Stimulated activated CD8-positive, alpha-beta memory T cell treated with anti-CD3 and anti-CD28 coated beads, Interleukin-15, amount 100 ng/mL, for 48 hours (primary cell): ENCODE measurements around the gene ZNF771.
A peak's percentile ranks its signal among the peaks of the same experiment; 100 is the strongest.
"Not testable (repeated sequence)": the region's sequence is repeated elsewhere in the genome, so short reads cannot be mapped to it uniquely, and the experiment has no call there.

ENCODE experiments used
- DNase-seq, 2 donors: peaks; one replicate each; pipeline ENCODE4 v3.0.0-alpha.2; 2020; ENCODE audit warnings: low read depth in 2 of 2

ZNF771 gene

DNA sequence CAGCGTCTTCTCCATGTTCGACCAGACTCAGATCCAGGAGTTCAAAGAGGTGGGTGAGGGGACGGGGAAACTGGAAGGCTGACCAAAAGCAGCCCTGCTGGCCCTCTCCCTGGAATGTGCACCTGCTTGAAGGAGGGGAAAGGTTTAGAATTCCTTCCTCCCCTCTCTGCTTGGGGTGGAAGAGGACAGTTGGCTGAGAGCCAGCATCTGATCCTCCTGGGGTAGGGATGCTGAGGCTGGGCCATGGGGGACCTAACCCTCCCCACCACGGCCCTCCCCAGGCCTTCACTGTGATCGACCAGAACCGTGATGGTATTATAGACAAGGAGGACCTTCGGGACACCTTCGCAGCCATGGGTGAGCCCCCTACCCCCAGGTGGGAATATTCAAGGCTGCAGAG is 31.5 kb upstream of the ZNF771 start:
- DNase-seq, result no peak

DNA sequence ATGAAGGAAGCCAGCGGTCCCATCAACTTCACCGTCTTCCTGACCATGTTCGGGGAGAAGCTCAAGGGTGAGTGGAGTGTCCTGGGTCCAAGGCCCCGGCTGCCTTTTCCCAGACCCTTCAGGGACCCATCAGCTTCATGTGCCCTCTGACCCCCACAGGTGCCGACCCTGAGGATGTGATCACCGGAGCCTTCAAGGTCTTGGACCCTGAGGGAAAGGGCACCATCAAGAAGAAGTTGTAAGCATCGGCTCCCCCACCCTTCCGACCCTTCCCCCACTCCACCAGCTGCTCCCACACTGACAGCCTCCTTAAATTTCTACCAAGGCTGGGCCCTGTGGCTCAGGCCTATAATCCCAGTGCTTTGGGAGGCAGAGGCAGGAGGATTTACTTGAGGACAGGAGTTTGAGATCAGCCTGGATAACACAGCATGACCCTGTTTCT is 30.9 kb upstream of the ZNF771 start:
- no peak for DNase-seq

DNA sequence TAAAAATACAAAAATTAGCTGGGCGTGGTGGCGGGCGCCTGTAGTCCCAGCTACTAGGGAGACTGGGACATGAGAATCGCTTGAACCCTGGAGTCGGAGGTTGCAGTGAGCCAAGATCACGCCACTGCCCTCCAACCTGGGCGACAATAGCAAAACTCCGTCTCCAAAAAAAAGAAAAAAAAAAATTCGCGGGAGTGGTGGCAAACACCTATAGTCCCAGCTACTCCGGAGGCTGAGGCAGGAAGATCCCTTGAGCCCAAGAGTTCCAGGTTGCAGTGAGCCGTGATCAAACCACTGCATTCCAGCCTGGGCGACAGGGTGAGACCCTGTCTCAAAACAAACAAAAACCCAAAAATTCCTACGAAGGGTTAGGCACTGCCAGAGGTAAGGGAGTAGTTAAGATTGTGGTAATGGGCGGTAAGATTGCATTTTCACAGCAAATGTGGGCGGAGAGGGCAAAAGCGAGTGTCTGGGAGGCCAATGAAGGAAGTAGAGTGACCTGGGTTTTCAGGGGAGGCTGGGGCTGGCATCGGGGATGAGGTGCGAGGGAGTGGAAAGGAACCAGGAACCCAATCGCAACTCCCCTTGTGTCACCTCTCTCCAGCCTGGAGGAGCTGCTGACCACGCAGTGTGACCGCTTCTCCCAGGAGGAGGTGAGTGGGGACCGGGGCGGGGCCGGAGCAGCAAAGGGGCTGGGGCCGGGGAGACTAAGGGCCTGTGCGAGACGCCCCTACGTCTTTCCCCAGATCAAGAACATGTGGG is 30.2 kb upstream of the ZNF771 start:
- DNase-seq, result no peak

DNA sequence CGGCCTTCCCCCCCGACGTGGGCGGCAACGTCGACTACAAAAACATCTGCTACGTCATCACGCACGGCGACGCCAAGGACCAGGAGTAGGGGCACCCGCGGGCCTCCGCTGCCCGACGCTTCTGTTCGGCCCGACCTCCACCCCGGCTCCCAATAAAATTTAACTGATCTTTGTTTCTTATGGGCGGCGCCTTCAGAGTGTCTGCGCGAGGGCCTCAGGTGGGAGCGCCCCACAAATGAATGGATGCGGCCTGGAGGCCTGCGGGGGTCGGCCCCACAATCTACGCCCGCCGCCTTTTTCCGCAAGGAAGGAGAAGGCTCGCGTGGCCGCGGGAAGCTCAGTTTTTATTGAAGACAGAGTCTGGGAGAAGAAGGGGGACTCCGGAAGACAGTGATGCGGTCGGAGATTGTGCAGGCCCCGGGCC is 29.6 kb upstream of the ZNF771 start:
- peak; percentile 77 to 78 for DNase-seq

DNA sequence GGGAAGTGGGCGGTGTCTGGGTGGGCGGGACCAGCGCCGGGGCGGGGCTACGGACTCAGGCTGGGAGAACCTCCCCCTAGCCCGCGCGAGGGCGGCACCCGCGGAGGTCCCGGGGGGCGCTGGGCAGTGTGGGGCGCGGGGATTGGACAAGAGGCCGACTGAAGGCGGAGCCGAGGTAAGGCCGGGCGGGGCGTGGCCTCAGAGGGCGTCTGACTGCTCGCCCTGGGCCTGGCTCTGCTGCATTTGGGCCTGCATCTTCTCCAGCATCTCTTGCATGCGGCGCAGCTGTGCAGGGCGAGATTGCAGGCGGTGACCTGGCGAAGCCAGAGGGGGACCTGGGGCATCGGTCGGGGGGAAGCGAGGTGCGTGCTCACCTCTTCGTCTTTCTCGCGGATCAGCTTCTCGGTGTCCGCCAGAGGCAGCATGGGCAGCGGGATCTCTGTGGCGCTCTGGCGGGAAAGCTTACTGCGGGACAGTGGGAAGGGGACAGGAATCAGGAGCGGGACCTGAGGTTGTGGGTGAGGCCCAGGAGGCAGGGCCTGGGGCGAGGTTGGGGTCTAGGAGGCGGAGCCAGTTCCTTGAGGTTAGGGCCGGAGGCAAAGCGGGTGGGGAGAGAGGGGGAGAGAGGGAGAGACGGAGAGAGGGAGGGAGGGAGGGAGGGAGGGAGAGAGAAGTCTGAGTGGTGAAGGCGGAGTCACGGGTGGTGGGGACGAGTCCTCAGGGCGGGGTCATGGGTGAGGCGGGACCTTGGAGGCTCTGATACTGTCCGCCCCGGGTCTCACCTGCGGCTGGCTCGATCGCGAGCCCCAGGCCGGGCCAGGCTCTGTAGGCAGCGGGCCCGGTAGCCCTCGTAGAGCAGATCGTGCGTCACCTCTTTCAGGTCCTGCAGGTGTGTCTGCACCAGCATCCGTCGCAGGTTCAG is 28.9 kb upstream of the ZNF771 start:
- DNase-seq, result peak; percentile 99 to 100

DNA sequence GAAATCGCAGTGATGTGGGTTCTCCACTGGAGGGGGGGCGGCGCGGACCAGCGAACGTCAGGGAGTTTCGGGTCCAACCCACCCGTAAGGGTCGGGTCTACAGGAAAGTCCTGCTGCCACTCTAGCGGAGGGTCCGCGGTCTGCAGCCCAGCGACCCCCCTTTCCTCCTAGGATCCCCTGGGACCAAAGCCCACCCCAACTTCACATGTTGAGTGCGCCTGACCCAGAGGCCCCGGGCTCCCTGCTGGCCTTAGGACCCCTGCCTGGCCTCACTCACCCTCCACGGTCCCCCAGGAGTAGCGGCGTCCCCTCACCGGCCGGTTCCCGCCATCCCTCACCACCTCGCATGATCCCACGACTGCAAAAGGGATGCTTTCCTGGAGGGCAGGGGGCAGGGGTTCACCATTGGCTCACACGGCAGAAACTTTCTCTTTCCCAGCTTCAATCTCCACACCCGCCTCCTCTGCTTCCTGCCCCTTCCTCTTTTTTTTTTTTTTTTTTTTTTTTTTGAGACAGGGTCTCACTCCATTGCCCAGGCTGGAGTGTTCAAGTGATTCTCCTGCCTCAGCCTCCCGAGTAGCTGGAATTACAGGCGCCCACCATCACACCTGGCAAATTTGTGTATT is 28.1 kb upstream of the ZNF771 start:
- no peak for DNase-seq

DNA sequence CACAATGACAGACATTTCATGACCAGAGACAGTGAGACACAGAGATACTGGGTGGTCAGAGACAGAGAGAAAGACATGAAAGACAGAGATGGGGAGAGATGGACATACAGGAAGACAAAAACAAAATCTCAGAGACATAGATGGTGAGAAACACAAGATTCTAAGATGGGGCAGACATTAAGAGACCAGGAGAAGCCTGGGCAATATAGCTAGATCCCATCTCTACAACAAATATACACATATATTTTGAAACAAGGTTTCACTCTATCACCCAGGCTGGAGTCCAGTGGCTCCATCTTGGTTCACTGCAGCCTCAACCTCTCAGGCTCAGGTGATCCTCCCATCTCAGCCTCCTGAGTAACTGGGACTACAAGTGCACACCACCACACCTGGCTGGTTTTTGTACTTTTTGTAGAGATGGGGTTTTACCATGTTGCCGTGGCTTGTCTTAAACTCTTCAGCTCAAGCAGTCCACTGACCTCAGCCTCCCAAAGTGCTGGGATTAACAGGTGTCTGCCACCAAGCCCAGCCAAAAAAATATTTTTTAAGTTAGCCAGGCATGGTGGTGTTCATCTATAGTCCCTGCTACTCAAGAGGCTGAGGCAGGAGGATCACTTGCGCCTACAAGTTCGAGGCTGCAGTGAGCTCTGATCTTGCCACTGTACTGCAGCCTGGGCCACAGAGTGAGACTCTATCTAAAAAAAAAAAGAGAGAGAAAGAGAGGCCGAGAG is 27.2 kb upstream of the ZNF771 start:
- DNase-seq, result no peak

DNA sequence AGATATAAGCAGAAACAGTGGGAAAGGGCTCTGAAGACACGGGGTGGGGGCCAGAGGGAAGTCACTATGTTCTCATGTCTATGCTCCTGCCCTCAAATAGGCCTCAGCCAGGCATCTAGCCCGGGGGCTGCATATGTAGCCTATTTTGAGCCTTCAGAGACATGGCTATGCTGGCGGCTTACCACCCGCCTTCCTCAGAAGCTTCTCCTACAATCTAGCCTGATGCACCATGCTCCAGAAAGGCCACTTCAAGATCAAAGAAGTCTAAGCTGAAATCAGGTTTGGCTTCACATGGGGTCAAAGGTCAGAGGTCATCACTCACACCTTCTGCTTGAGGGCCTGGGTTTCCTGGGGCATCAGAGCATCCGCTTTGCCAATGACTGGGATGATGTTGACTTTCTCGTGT is 26.6 kb upstream of the ZNF771 start:
- no peak for DNase-seq

DNA sequence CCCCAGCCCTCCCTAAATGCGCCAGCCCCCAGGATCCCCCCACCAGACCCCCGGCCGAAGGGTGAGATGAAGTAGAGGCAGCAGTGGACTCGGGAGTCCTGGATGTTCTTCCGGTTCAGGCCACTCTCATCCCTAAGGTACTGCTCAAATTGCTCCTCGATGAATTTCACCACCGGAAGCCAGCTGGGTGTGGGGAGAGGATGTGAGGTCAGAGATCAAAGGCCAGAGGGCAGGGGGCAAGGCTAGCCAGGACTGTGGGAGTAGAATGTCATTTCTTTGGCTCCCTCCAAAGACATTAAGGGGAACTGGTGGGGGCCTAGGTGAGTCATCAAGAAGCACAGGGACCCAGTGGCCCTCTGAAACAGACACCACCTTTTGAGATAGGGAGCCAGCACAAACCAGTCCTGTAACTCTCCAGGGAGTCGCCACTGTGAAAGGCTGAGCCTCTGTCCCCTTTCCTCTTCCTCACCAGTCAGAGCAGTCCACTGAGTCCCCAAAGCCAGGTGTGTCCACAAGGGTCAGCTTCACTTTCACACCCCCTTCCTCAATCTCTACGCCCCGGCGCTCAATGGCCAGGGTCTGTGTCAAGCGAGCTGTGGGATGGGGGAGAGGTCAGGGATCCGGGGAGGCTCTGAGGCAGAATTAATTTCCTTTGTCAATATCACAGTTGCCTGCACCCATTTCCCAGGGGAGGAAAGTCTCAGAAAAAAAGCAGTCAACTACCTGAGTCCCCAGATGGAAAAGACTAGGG is 25.9 kb upstream of the ZNF771 start:
- no peak for DNase-seq

DNA sequence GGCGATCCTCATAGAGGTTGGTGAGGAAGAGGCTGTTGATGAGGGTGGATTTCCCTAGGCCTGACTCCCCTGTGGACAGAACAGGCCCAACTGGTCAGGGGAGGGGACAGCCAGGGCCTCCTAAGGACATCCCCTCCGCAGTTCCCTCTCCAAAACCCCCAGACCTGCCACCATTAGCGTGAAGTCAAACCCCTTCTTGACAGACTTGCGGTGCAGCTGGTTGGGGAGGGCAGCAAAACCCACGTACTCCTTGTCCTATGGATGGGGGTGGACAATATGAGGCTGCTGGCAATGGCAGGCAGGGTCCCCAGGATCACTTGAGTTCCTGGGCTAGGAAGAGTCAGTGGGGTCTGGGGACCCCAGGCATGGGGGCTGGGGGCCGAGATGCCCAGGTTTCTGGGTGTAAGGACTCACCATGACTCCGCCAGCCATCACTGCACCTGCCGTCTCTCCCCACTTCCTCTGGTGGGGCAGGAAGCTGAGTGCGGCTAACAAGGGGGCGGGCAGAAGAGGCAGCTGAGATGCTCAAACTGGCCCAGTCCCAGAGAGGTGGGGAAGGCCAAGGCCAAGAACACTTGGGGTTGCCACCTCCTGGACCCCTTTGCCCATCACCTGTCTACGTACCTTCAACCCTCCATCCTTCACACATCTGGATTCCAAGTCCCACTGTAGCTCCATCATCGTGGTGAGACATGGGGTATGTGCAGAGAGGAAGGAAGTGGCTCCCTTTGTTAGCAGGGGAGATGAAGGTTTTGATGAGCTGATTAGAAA is 25.1 kb upstream of the ZNF771 start, which contains the start of gene SEPTIN1:
TSS of gene SEPTIN1 (minus strand) at position 451 of the 771 bp plus-strand sequence. CDS start at position 432, 19 bp downstream.
- DNase-seq, result peak; percentile 65 to 73

DNA sequence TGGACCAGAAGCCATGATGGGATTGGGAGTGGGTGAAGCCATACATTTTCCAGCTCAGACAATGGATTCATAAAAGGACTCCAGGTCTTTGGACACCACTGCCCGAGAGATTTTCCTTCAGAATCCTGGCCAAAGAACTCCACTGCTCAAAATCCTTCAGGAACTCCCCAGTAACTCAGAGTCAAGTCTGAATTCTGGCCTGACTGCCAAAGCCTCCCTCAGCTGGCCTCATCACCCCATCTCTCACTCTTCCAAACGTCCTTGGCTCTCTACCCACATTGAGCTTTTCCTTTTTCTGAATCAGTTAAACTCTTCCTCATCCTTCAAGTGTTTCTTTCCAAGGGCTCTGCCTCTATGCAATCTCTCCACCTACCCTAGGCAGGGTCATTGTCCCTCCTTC is 23.9 kb upstream of the ZNF771 start:
- no peak for DNase-seq

DNA sequence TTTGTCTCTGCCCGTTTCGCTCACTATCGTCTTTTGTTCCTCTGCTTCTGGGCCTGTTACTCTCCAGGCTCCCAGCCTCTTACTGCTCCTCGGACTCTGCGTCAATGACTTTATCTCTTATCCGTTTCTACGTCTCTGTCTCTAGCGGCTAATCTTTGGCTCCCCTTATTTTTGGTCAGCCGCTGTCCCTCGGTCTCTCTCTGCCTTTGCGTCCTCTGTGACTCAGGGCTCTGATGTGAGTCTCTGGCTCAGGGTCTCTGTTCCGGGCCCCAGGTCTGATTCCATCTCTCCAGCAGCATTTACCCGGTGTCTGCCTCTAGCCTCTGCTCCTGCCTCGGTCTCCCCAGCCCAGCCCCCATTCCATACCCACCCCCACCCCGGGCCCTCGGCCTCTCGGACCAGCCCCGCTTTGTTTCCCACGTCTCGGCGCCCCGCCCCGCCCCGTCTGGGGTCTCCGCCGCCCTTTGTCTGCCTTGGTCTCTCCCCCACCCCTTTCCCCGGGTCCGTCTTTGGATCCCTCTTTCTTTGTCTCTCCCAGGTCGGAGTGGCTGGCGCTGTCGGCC is 12.7 kb upstream of the ZNF771 start:
- no peak for DNase-seq

DNA sequence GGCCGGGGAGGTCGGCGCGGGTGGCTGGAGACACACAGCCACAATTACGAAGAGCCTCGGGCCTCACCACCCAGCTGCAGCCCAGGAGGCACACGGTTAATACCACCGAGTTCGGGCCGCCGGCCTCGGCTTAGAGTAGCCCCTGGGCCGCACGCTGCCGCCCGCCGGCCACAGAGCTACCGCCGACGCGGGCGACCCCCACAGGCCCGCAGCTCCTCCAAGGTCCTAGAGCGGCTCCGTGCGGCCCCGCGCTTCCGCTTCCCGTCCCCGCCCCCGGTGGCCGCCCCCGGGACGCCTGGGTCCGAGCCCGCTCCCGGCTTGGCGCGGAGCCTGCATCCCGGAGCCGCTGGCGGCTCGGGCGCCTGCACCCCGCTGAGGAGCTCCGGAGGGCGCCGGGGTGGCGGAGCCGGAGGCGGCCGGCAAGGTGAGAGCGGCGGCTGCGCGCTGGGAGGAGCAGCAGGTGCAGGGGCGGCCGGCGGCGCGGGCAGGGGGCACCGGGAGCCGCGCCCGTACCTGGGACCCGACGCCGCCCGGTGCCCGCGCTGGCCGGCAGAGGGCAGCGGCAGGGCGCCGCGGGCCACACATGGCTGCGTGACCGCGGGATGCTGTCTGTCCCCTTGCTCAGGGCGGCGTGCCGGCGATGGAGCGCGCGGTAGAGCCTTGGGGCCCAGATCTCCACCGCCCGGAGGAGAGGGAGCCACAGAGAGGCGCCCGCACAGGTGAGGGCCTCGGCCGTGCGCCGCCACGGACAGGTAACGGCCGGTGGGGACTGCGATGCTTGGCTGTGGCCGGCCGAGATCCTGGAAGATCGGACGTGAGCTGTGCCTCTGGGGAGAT is 12.0 kb upstream of the ZNF771 start, which contains the start of gene ZNF48:
TSS of gene ZNF48 (plus strand) at position 266 of the 837 bp plus-strand sequence. CDS start at position 641, 375 bp downstream.
- peak in 1 of 2 donors; percentile 51 for DNase-seq

DNA sequence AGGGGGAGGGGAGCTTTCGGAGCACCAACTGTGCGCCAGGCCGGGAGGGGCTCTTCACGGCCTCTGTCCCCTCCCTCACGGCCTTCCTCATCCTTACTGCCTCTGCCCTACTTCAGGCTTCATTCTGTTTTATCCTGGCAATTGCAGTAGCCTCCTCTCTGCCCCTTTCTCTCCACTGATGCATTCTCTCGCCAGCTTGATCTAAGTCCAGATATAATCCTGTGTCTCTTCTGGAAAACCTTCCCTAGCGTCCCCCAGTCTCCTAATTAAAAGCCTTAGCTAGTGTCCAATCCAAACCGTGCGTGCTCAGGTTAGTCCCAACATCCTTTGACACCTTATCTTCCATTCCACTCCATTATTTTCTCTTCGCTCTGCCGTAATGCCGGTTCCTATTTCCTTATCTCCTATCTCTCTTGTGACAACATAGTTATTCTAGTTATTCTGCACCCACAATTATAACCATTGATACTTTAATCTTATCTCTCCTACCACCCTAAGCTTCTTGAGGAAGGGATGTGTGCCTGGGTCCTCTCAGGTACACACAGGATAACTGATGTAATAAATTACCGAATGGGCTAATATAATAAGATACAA is 11.3 kb upstream of the ZNF771 start:
- no peak for DNase-seq

DNA sequence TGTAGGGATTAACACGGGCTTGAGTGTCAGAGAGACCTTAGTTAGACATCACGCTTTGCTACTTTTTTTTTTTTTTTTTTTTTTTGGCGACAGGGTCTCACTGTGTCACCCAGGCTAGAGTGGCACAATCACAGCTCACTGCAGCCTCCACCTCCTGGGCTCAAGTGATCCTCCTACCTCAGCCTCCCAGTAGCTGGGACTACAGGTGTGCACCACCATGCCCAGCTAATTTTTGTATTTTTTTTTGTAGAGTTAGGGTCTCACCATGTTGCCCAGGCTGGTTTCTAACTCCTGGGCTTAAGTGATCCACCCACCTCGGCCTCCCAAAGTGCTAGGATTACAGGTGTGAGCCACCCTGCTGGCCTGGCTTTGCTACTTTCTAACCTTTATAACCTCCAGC is 10.8 kb upstream of the ZNF771 start:
- not testable (repeated sequence) for DNase-seq

DNA sequence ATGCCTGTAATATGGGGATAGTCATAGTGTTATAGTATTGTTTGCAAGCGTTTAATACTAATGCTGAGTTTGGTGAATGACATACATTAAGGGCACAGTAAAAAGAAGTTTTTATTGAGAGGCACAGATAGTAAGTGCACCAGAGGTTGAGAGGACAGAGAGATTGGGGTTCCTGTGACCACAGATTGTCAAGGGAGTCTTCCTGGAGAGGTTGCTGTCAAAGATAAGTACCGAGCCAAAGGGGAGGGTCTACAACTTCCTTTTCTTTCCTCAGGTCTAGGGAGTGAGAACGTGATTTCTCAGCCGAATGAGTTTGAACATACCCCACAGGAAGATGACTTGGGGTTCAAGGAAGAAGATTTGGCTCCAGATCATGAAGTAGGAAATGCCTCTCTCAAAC is 10.3 kb upstream of the ZNF771 start:
- no peak for DNase-seq

DNA sequence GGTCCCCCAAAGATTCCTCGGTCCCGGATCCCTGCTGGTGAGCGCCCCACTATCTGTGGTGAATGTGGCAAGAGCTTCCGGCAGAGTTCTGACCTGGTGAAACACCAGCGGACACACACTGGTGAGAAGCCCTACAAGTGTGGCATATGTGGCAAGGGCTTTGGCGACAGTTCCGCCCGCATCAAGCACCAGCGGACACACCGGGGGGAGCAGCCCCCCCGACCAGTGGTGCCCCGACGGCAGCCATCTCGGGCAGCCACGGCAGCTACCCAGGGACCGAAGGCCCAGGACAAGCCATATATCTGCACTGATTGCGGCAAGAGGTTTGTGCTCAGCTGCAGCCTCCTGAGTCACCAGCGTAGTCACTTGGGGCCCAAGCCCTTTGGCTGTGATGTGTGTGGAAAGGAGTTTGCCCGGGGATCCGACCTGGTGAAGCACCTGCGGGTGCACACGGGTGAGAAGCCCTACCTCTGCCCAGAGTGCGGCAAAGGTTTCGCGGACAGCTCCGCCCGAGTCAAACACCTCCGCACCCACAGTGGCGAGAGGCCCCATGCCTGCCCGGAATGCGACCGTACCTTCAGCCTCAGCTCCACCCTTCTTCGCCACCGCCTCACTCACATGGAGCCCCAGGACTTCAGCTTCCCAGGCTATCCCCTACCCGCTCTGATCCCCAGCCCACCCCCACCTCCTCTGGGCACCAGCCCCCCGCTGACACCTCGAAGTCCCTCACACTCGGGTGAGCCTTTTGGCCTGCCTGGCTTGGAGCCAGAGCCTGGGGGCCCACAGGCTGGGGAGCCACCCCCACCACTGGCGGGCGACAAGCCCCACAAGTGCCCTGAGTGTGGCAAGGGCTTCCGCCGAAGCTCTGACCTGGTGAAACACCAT is 9.4 kb upstream of the ZNF771 start:
- DNase-seq, result no peak
